ENCODE results near the gene SYK.

GRCh38 chr9:90914196-90914595 is 112.6 kb downstream of the SYK start:
- TF ChIP-seq CTCF (IDR thresholded peaks at IDR 0.05) (no peak), EZH2phosphoT487 (IDR thresholded peaks at IDR 0.05) (no peak)
